GM12878 (cell line): ENCODE results near the gene AURKAIP1. TPM values are rescaled to one million over a fixed set of nuclear protein-coding genes. Genes with fewer than 3 reads are reported as not detected.

Experiments
- ATAC-seq: fragments of 200-7000 bp; cut with Tn5 transposase; 3 replicates; pipeline ENCODE4 v1.9.1; 2020; ENCODE audit warnings: mild to moderate bottlenecking, moderate library complexity
- BruUV-seq: library from RNA; stranded (reverse); fragments of 400-500 nt; replicated peaks from 2 replicates; lab custom pipeline; 2021; lab: Mats Ljungman, UMichigan
- CTCF ChIA-PET: fragments of 300-600 bp; sonication (Branson Sonifier 250); formaldehyde crosslinking; extraction: SDS; loops from one replicate; lab custom pipeline; 2021; ENCODE audit warnings: inconsistent platforms; lab: Yijun Ruan, JAX
- POLR2A ChIA-PET: fragments of 350-600 bp; formaldehyde crosslinking; extraction: SDS; loops from one replicate; lab custom pipeline; 2021; ENCODE audit warnings: inconsistent platforms; lab: Charles Lee
- RAD21 ChIA-PET: fragments of 300-600 bp; sonication (Branson Sonifier 250); formaldehyde crosslinking; loops from one replicate; lab custom pipeline; 2023; ENCODE audit warnings: antibody characterized with exemption; ENCODE audit not compliant: unreplicated experiment; lab: Charles Lee
- SMC1A ChIA-PET: fragments of 300-600 bp; sonication (Branson Sonifier 250); formaldehyde crosslinking; loops from one replicate; lab custom pipeline; 2023; ENCODE audit not compliant: unreplicated experiment, uncharacterized antibody; lab: Charles Lee
- DNase-seq: peaks from one replicate; pipeline ENCODE4 v3.0.0-alpha.2; 2011; ENCODE audit warnings: low read depth, low spot score
- FAIRE-seq: peaks from 3 replicates; lab custom pipeline; 2011; peaks lifted over from hg19 to GRCh38; lab: Jason Lieb, UNC
- H2AFZ ChIP-seq: 2 replicates; pipeline ENCODE4 v1.6.0; 2011; ENCODE audit warnings: low read depth, low read length, control low read depth; ENCODE audit not compliant: control insufficient read depth
- H3K27ac ChIP-seq: 2 replicates; pipeline ENCODE4 v1.5.1; 2011; ENCODE audit warnings: control low read depth; ENCODE audit not compliant: control insufficient read depth, insufficient read depth
- H3K27me3 ChIP-seq, 2 experiments: replicated peaks in 1 of 2; 2 replicates each; pipeline versions ENCODE4 v1.6.0 to v1.6.1; 2011; ENCODE audit warnings: low read length in 1 of 2; ENCODE audit not compliant: control insufficient read depth in 2 of 2, insufficient read depth in 2 of 2
- H3K36me3 ChIP-seq, 2 experiments: 2 replicates each; pipeline ENCODE4 v1.5.1; 2011; ENCODE audit warnings: low read length in 1 of 2; ENCODE audit not compliant: control insufficient read depth in 2 of 2, insufficient read depth in 2 of 2
- H3K4me1 ChIP-seq: 2 replicates; pipeline ENCODE4 v1.6.1; 2011; ENCODE audit warnings: mild to moderate bottlenecking, low read length, moderate library complexity, mixed read lengths; ENCODE audit not compliant: control insufficient read depth, insufficient read depth
- H3K4me2 ChIP-seq: 2 replicates; pipeline ENCODE4 v1.6.0; 2011; ENCODE audit warnings: control low read depth; ENCODE audit not compliant: control insufficient read depth, insufficient read depth
- H3K4me3 ChIP-seq: fragments of 200-600 bp; sonication (generic); 2 replicates; pipeline ENCODE4 v1.5.1; 2016
- H3K79me2 ChIP-seq: 2 replicates; pipeline ENCODE4 v1.6.0; 2011; ENCODE audit warnings: low read length; ENCODE audit not compliant: control insufficient read depth, insufficient read depth
- H3K9ac ChIP-seq: 2 replicates; pipeline ENCODE4 v1.8.0; 2011; ENCODE audit warnings: low read length, control low read depth, mixed read lengths; ENCODE audit not compliant: control insufficient read depth, insufficient read depth
- H3K9me3 ChIP-seq: replicated peaks from 3 replicates; pipeline ENCODE4 v1.5.1; 2011; ENCODE audit warnings: mild to moderate bottlenecking, low read length; ENCODE audit not compliant: control insufficient read depth, insufficient read depth
- H4K20me1 ChIP-seq: 2 replicates; pipeline ENCODE4 v1.6.0; 2011; ENCODE audit not compliant: control insufficient read depth, insufficient read depth
- ATF2 ChIP-seq: IDR thresholded peaks from 2 replicates; pipeline ENCODE4 v1.6.1; 2012; ENCODE audit warnings: low read length, inconsistent platforms
- BRCA1 ChIP-seq: IDR thresholded peaks from 2 replicates; pipeline ENCODE4 v1.6.1; 2011; ENCODE audit warnings: low read depth, low read length, improper control_type of control experiment
- CBX5 ChIP-seq: sonication (generic); IDR thresholded peaks from 2 replicates; pipeline ENCODE4 v1.6.1; 2016; ENCODE audit warnings: low read depth, moderate library complexity, mild to moderate bottlenecking, inconsistent platforms
- EGR1 ChIP-seq, 2 experiments: IDR thresholded peaks; 1 replicate in 1 of 2; 2 replicates in 1 of 2; pipeline ENCODE4 v1.6.1; 2011 to 2012; ENCODE audit warnings: low read depth in 2 of 2, low read length in 2 of 2, borderline replicate concordance in 1 of 2, mild to moderate bottlenecking in 1 of 2, moderate library complexity in 1 of 2
- JUND ChIP-seq: IDR thresholded peaks from 2 replicates; pipeline ENCODE4 v1.6.1; 2012; ENCODE audit warnings: low read depth, mild to moderate bottlenecking, low read length, improper control_type of control experiment, moderate library complexity
- RFX5 ChIP-seq: IDR thresholded peaks from 2 replicates; pipeline ENCODE4 v1.6.1; 2011; ENCODE audit warnings: low read depth, low read length, improper control_type of control experiment
- SMAD1 ChIP-seq: fragments of 450-650 bp; IDR thresholded peaks from 2 replicates; pipeline ENCODE4 v1.6.1; 2018; ENCODE audit warnings: mild to moderate bottlenecking, low read depth; ENCODE audit not compliant: partially characterized antibody
- SP1 ChIP-seq: IDR thresholded peaks from one replicate; pipeline ENCODE4 v1.6.1; 2011; ENCODE audit warnings: low read depth, low read length
- SREBF2 ChIP-seq: IDR thresholded peaks from 2 replicates; pipeline ENCODE4 v1.6.1; 2012; ENCODE audit warnings: mild to moderate bottlenecking, low read length
- ZBTB40 ChIP-seq: fragments of 450-650 bp; IDR thresholded peaks from 2 replicates; pipeline ENCODE4 v1.6.1; 2016; ENCODE audit warnings: mild to moderate bottlenecking, moderate library complexity, borderline replicate concordance
- WGBS: methylation state at CpG from one replicate; pipeline ENCODE4 v1.1.6; 2016; ENCODE audit warnings: low lambda C conversion rate; ENCODE audit not compliant: insufficient replicate concordance, insufficient coverage; ENCODE audit errors: missing lambda C conversion rate; 5-methylcytosine and 5-hydroxymethylcytosine counted together
- in situ Hi-C: fragments of 300-500 bp; cut with MboI; formaldehyde crosslinking; loops from 9 replicates; pipeline ENCODE4 v1.14.3; 2018; ENCODE audit warnings: mixed read lengths
- intact Hi-C: fragments of 100-400 bp; cut with micrococcal nuclease; formaldehyde crosslinking; loops from one replicate; pipeline ENCODE4 v1.14.2; 2022; ENCODE audit not compliant: unreplicated experiment
- polyA plus RNA-seq, 11 experiments: library from polyadenylated mRNA; depleted of rRNA in 4 of 11; unstranded in 6 of 11; stranded (reverse) in 5 of 11; fragments of >200 nt; fragmentation: Nextera tagmentation in 4 of 11; fragmentation: Illumina TruSeq in 1 of 11; extraction: Ambion mirVana in 4 of 11; extraction: Trizol in 1 of 11; gene quantifications; 1 replicate in 1 of 11; 2 replicates in 10 of 11; pipeline versions ENCODE4 v1.2.1 to v1.2.3, GENCODE V29; 2011 to 2016; ENCODE audit warnings: inconsistent platforms in 2 of 11, missing spikeins in 2 of 11, low read depth in 1 of 11
- total RNA-seq, 4 experiments: library from RNA; depleted of rRNA in 3 of 4; stranded (reverse); fragments of >200 nt in 3 of 4; fragmentation: Illumina TruSeq in 1 of 4; extraction: Trizol in 1 of 4; gene quantifications; 2 replicates each; pipeline versions ENCODE4 v1.2.1 to v1.2.3, GENCODE V29; 2013 to 2021
- TF ChIP-seq, protein P1 (sequence below): fragments of 450-650 bp; IDR thresholded peaks from 2 replicates; pipeline ENCODE4 v1.6.1; 2017; ENCODE audit warnings: borderline replicate concordance
- TF ChIP-seq, protein P2 (sequence below): IDR thresholded peaks from 2 replicates; pipeline ENCODE4 v1.6.1; 2011; ENCODE audit warnings: borderline replicate concordance, low read depth, mild to moderate bottlenecking, moderate library complexity, low read length; ENCODE audit not compliant: insufficient read depth, poor library complexity, severe bottlenecking
- TF ChIP-seq, protein P3 (sequence below): fragments of 450-650 bp; IDR thresholded peaks from 2 replicates; pipeline ENCODE4 v1.6.1; 2017; ENCODE audit warnings: antibody characterized with exemption, mild to moderate bottlenecking, moderate library complexity

AURKAIP1 gene
- total and polyA plus RNA-seq, 10 of the 15 experiments (the other 5 are each of a cell fraction or from before 2014, with no cell fraction given): 6.5 to 366 (median 120) TPM

GRCh38 chr1:1336446-1336845 is 38.6 kb downstream of the AURKAIP1 start:
- ATAC-seq: no peak
- WGBS: 93% methylated on average over 26 of the region's 26 CpGs
- no peaks in the 10 kb centered on the region for H3K9me3 ChIP-seq
- SMC1A ChIA-PET: no interaction called here
- DNase-seq: no peak
- no peak overlapping the region for H3K4me3 ChIP-seq
- no TSS peak for BruUV-seq
- H3K9ac ChIP-seq: no peak overlapping the region
- H4K20me1 ChIP-seq: no peaks in the 10 kb centered on the region
- no peak overlapping the region for H3K4me2 ChIP-seq
- no peak for FAIRE-seq
- H2AFZ ChIP-seq: no peak overlapping the region
- H3K79me2 ChIP-seq: no peaks in the 10 kb centered on the region
- CTCF ChIA-PET: no interaction called here
- POLR2A ChIA-PET: no interaction called here
- H3K36me3 ChIP-seq: peaks cover 0 to 5% of the 10 kb centered on the region in 2 experiments
- H3K4me1 ChIP-seq: no peaks in the 10 kb centered on the region
- H3K27me3 ChIP-seq: no peaks in the 10 kb centered on the region
- intact Hi-C loops: no loop called here
- H3K27ac ChIP-seq: no peak overlapping the region
- in situ Hi-C loops: no loop called here
- RAD21 ChIA-PET: no interaction called here
- TF ChIP-seq ZBTB40 (no peak), JUND (no peak), RFX5 (no peak), ATF2 (no peak), SMAD1 (no peak), SREBF2 (no peak), SP1 (no peak), EGR1 (IDR thresholded peaks at IDR 0.05; ENCODE audit: borderline replicate concordance in 1 of 2, low read depth in 2 of 2, low read length in 2 of 2) (no peak), CBX5 (no peak), BRCA1 (no peak)
- TF ChIP-seq, protein P1, sequence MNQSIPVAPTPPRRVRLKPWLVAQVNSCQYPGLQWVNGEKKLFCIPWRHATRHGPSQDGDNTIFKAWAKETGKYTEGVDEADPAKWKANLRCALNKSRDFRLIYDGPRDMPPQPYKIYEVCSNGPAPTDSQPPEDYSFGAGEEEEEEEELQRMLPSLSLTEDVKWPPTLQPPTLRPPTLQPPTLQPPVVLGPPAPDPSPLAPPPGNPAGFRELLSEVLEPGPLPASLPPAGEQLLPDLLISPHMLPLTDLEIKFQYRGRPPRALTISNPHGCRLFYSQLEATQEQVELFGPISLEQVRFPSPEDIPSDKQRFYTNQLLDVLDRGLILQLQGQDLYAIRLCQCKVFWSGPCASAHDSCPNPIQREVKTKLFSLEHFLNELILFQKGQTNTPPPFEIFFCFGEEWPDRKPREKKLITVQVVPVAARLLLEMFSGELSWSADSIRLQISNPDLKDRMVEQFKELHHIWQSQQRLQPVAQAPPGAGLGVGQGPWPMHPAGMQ: no peak
- TF ChIP-seq, protein P2, sequence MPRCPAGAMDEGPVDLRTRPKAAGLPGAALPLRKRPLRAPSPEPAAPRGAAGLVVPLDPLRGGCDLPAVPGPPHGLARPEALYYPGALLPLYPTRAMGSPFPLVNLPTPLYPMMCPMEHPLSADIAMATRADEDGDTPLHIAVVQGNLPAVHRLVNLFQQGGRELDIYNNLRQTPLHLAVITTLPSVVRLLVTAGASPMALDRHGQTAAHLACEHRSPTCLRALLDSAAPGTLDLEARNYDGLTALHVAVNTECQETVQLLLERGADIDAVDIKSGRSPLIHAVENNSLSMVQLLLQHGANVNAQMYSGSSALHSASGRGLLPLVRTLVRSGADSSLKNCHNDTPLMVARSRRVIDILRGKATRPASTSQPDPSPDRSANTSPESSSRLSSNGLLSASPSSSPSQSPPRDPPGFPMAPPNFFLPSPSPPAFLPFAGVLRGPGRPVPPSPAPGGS: no peak
- TF ChIP-seq, protein P3, sequence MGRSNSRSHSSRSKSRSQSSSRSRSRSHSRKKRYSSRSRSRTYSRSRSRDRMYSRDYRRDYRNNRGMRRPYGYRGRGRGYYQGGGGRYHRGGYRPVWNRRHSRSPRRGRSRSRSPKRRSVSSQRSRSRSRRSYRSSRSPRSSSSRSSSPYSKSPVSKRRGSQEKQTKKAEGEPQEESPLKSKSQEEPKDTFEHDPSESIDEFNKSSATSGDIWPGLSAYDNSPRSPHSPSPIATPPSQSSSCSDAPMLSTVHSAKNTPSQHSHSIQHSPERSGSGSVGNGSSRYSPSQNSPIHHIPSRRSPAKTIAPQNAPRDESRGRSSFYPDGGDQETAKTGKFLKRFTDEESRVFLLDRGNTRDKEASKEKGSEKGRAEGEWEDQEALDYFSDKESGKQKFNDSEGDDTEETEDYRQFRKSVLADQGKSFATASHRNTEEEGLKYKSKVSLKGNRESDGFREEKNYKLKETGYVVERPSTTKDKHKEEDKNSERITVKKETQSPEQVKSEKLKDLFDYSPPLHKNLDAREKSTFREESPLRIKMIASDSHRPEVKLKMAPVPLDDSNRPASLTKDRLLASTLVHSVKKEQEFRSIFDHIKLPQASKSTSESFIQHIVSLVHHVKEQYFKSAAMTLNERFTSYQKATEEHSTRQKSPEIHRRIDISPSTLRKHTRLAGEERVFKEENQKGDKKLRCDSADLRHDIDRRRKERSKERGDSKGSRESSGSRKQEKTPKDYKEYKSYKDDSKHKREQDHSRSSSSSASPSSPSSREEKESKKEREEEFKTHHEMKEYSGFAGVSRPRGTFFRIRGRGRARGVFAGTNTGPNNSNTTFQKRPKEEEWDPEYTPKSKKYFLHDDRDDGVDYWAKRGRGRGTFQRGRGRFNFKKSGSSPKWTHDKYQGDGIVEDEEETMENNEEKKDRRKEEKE: no peak
